Activated CD4-positive, alpha-beta T cell treated with anti-CD3 and anti-CD28 coated beads for 24 hours (primary cell): ENCODE data around the gene DKC1.

ENCODE experiments used
- DNase-seq, 2 donors: peaks; one replicate each; pipeline ENCODE4 v3.0.0-alpha.2; 2020; ENCODE audit warnings: low read depth in 2 of 2

Gene DKC1

DNA sequence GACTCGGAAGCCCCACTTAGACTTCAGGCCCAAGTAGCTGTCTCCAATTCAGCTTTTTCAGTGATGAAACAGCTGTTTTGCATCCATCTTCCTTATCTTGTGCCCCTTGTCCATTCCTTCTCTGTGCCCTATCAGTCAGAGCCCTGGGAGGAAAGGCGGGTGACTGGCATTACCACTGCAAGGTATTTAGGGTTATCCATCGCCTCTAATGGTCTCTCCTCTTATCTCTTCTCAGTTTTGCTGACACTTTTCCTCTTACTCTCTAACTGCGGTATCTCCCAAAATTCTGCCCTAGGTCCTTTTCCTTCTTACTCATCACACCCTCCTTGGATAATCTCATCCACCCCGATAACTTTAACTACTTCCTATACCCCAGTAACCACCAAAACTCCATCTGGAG lies 25.5 kb upstream of the DKC1 start:
- no peak for DNase-seq

DNA sequence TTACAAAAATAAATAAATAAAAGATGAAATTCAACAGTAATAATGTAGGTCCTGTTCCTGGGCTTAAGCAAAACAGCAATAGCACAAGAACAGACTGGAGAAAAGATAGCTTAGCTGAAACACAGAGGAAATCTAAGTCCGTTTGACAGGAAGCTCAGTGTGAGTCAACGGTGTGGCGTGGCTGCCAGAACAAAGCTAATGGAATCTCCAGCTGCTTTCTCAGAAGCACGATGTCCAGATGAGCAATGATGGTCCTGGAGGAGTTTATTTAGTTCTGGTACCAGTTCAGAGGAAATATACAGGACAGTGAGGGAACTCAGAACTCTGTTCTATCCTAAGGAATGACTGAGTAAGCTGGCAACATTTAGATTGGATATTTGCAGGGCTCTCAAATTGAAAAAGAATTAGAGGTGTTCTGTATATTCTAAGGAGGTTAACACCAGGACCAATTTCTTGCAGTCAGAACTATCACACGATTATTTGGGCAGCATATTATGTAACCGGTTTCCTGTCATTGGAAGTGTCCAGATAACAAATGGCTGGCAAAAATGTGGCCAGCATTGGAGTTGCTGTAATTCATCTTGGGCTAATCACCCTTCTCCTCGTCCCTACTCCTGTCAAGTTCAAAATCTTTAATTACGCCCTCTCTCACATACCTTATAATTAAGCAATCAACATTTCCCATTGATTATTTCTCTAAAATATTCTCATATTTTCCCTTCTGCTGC lies 24.5 kb upstream of the DKC1 start:
- DNase-seq, result no peak

GRCh38 chrX:154739952-154740465 lies 22.7 kb upstream of the DKC1 start:
- no peak for DNase-seq

DNA sequence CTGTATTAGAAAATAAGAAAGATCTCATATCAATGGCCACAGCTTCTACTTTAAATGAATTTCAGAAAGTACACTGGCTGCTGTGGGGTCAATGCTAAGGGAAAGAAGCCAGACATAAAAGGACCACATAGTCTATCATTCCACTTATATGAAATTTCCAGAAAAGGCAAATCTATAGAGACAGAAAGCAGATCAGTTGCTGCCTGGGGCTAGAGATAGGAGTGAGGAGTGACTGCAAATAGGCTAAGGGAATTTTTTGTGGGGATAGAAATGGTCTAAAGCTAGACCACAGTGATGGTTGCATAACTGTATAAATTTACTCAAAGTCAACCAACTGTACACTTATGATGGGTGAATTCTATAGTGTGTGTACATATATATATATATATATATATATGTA lies 20.1 kb upstream of the DKC1 start:
- no peak for DNase-seq

- peak in 1 of 2 donors; percentile 34 for DNase-seq
Measured at GRCh38 chrX:154748712-154749339, 13.8 kb upstream of the DKC1 start.

DNA sequence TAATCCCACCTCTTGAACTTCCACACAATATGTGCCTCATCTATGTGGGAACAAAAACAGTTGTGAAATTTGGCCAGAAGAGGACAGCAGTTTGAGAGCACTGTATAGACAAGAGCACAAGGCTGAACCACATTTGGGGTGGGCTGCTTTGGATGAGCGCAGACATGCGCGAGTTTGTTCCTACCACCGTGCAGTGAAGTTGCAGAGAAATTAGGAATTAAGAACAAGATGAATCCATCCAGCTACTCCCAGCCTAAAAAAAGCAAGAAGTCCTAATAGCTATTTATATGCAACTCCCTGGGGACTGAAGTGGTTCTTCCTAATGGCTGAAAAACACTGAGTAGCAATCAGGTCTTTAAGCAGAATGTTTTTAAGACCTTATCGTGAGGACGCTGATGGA lies 12.8 kb upstream of the DKC1 start:
- DNase-seq, result no peak

DNA sequence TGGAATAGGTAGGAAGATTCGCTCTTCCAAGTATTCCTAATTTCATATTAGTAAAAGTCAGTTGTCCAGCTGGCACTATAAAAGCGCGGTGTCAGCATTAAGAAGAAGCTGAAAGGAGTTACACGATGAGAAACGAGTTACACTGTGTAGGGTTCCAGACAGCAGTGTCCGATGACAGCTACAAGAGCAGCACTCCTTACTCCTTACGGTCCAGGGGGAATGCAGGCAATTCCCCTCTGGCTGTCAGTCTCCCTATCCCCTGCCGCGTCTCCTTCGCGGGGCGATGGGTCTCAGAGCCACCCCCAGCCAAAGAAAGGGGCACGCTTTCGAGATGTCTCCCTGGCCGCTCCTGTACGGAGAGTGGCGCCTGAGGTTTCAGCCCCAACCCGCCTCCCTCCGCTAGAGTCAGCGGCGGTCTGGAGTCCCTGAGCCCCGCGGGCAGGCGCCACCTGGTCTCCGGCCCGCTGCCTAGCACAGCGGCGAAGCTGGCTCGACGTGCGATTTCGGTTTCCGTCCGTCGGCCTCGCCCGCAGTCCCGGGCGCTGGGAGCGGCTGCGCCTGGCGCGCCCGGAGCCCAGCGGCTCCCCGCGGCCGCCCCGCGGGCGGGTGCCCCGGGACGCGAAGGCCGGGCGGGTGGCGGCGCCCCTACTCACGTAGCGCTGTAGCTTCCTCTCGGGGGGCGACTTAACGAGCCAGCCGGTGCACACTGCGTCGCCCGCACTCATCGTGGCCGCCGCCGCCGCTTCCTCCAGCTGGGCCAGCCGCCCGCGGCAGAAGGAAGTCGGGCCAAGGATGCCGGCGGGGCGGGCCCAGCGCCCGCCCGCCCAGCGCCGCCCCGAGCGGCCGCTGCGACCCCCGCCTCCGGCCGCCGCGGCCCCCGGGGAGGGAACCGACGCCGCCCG lies 12.1 kb upstream of the DKC1 start, which contains the start of gene GAB3:
Gene GAB3, minus strand, starts transcription at position 777 of the 902 bp plus-strand sequence. Its CDS starts 52 bp downstream, at position 725.
- DNase-seq, result no peak

- DNase-seq, result no peak
Measured at GRCh38 chrX:154751203-154751668, 11.4 kb upstream of the DKC1 start.

- no peak for DNase-seq
Measured at GRCh38 chrX:154751669-154752271, 10.9 kb upstream of the DKC1 start.

- DNase-seq, result no peak
Measured at GRCh38 chrX:154758696-154759095, 4.0 kb upstream of the DKC1 start.

DNA sequence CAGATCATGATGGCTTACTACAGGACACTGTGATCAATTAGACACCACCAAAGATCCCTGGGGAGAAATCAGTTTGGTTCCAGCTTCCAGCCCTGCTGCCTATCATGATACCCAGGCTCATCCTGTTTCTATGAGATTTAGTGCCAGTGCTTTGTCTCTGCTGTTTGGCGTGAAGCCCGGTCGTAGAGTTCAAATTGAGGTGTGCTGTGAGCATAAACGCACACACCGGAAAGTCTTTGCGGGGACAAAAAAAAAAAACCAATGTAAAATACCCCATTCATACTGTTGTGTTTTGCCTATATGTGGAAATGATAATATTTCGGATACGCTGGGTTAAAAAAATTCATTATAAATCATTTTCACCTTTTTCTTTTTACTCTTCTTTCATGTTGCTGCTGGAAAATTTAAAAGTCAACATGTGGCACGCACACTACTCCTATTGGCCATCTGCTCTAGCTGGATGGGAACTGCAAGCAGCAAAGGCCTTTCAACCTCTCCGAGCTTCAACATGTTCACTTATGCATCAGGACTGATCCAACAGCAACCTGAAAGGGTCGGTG lies 607 bp upstream of the DKC1 start:
- no peak for DNase-seq

- DNase-seq, result no peak
Measured at GRCh38 chrX:154774622-154775021, 12.0 kb downstream of the DKC1 start.

DNA sequence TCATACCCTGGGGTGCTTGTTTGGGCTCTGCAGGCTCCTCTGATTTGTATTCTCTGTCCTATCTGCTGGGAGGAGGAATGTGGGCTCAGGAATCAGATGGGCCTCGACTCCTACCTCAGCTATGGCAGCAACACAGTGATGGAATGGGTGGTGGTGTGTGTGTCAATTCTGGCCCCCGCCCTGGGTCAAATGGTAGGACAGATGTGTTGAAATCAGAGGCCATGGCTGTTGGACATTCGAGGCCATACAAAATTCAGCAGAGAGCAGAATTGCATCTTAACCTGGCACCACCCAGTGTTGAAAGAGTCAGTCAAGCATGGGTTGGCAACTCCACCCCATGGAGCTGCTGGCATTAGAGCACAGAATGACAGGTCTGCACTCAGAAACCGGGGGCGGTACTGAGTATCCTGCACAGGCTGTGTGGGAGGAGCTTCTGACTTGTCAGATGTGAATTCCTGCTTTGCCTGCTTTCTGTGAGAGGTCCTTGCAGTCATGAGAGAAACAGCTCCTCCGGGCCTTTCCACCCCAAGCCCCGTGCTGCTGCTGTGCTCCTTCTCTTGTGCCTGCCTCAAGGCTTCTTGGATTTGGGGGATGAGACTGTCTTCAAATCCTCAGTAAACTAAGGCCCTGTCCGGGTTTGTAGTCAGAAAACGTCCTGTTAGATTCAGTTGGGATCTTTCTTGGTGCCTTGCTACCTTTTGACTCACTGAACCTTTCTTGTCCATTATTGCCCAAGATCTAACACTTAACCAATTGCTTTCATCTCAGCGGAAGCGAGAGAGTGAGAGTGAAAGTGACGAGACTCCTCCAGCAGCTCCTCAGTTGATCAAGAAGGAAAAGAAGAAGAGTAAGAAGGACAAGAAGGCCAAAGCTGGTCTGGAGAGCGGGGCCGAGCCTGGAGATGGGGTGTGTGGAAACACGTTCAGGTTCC lies 13.0 kb downstream of the DKC1 start:
- peak in 1 of 2 donors; percentile 10 for DNase-seq

DNA sequence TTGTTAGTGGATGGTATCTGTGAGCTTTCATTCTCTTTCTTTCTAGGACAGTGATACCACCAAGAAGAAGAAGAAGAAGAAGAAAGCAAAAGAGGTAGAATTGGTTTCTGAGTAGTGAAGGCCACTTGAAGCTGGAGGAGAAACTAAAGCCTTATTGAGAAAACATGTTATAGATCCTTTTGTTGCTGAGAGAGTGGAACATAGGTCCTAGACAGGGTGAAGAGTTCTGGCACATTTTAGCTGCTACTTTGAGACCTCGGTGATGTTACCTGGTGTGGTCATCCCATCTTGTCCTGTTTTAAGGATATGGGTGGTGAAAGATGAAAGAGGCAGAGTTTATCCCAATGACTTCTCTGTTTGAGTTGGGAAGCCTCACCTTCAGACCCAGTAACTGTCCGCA lies 14.1 kb downstream of the DKC1 start:
- no peak for DNase-seq

GRCh38 chrX:154779261-154779660 lies 16.6 kb downstream of the DKC1 start:
- DNase-seq, result no peak

DNA sequence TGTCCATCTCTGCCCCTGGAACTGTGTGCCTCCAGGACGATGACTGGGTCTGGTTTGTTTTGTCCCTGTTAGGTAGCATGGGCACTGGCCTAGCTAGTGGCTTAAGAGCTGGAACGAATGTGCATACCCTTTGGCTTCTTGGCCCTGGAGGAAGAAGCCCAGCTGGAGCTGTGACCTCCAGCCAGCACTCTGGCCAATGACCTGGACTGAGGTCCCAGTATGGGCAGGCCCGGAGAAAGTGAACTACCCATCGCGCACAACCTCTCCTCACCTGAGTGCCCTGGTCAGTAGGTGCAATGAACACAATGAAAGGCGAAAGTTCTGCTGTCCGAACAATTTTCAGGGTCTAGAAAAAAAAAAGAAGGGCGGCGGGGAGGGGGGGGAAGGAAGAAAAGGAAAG lies 18.3 kb downstream of the DKC1 start:
- DNase-seq, result no peak

DNA sequence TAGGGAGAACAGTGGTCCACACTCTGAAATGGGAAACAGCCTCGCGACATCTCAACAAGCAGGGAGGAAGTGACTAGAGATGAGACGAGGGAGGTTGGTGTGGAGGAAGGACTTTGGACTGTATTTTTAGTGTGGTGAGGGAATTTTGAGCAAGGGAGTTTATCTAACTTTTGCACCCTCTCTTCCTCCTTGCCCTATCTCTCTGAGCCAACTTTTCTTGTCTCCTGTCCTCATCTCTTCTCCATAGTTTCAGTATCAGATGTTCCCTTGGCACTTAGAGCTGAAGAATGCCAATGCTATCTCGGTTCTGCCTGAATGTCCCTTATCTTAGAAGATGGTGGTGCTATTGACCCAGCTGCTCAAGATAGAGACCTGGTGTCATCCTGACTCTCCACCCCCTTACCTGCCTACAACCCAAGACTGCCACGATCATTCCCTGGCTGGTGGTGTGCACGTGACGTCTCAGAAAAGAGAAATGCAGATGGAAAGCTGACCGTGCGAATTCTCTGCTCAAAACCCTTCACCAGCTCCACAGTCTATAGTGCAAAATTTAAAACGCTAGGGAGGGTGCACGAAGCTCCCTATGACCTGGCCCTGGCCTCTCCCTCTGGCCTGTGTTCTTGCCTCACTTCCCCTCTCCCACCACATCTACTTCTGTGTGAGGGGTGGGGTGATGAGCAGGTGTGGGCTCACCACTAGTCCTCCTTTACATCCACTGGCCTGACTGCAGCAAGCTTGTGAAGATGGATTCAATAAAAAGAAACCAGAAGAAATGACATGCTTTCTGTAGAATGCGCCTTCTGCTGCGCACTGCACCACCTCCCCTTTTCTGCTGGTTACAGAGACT lies 21.7 kb downstream of the DKC1 start:
- no peak for DNase-seq

GRCh38 chrX:154785716-154786115 lies 23.1 kb downstream of the DKC1 start:
- no peak for DNase-seq

GRCh38 chrX:154791467-154791866 lies 28.8 kb downstream of the DKC1 start:
- no peak for DNase-seq
